Activated naive CD8-positive, alpha-beta T cell (primary cell): ENCODE results near the gene CCNJL.

Experiments
- H3K27ac Mint-ChIP-seq: one replicate; pipeline ENCODE4 v1.8.0; 2021; ENCODE audit warnings: mixed read lengths
- H3K27me3 Mint-ChIP-seq: one replicate; pipeline ENCODE4 v1.8.0; 2021; ENCODE audit warnings: mixed read lengths
- H3K36me3 Mint-ChIP-seq: one replicate; pipeline ENCODE4 v1.8.0; 2021; ENCODE audit warnings: mixed read lengths
- H3K4me1 Mint-ChIP-seq: one replicate; pipeline ENCODE4 v1.8.0; 2021; ENCODE audit warnings: low read depth, mixed read lengths
- H3K4me3 Mint-ChIP-seq: one replicate; pipeline ENCODE4 v1.8.0; 2021; ENCODE audit warnings: mild to moderate bottlenecking, mixed read lengths
- H3K9me3 Mint-ChIP-seq: one replicate; pipeline ENCODE4 v1.8.0; 2021; ENCODE audit warnings: low read depth, mixed read lengths

The CCNJL gene

DNA sequence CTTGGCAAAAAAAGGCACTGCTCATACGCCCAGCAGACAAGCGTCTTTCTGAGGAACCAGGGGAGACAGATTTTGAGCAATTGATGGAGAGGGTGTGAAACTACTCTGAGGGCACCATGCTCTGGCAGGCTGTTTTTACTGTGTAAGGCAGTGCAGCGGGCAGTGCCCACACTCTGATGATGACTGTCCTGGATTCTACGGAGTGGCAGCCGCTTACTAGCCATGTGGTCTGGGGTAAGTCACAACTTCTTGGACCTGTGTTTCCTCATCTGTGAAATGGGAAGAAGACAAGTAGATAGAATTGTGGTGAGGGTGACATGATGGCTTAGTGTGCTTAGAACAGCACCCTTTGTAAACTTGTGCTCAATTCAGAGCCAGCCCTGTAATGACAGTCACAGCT is 44.2 kb downstream of the CCNJL start:
- Mint-ChIP-seq H3K36me3 (no peaks in the 10 kb centered on the region), H3K27me3 (no peaks in the 10 kb centered on the region), H3K9me3 (no peaks in the 10 kb centered on the region), H3K4me1 (peaks cover 6% of the 10 kb centered on the region), H3K4me3 (no peak overlapping the region), H3K27ac (no peak overlapping the region)

DNA sequence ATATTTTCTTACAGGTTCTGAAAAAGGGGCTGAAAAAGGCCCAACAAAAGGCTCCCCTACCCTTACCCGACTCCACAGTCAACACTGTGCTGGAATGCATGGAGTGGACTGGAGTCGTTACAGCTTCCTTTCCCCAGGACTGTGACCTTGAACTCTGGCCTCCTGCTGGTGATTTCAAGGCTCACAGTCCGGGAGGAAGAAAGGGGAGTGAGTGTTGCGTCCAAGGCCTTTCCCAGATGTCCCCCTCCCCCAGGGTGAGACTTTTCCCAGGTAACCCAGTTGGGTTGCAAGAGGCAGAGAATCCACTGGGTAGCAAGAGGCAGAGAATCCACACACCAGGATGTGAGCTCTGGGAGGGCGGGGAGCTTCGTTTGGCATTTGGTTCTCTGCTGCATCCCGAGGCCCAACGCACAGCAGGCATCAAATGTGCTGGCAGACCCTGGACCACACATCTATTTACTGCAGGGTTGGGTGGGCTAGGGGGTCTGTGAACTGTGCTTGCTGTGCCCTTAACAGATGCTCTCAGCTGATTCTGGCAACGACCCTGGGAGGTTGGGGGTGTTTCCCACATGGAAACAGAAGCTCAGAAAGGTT is 45.5 kb downstream of the CCNJL start:
- Mint-ChIP-seq H3K4me3 (no peak overlapping the region), H3K4me1 (peaks cover 6% of the 10 kb centered on the region), H3K27me3 (no peaks in the 10 kb centered on the region), H3K27ac (no peak overlapping the region), H3K36me3 (no peaks in the 10 kb centered on the region), H3K9me3 (no peaks in the 10 kb centered on the region)

DNA sequence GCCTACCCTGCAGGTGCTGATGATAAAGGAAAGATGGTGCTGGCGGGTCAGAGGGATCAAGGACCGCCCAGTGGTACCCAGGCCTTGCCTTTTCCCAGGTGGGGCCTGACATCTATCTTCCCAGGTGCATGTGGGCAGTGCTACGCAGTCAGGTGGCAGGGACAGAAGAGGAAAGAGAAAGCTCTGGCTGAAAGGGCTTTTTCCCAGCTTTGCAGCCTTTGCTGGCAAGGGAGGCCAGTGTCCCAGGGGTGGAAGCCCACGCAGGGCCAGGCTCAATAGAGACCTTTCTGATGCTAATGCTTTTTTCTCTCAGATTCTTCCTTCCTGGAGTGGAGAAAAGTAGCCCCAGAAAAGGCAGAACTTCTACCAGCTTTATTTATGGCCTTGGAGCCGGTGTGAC is 46.3 kb downstream of the CCNJL start:
- H3K27ac Mint-ChIP-seq: no peak overlapping the region
- H3K36me3 Mint-ChIP-seq: no peaks in the 10 kb centered on the region
- no peaks in the 10 kb centered on the region for H3K9me3 Mint-ChIP-seq
- H3K4me3 Mint-ChIP-seq: no peak overlapping the region
- no peaks in the 10 kb centered on the region for H3K27me3 Mint-ChIP-seq
- H3K4me1 Mint-ChIP-seq: peaks cover 3% of the 10 kb centered on the region

DNA sequence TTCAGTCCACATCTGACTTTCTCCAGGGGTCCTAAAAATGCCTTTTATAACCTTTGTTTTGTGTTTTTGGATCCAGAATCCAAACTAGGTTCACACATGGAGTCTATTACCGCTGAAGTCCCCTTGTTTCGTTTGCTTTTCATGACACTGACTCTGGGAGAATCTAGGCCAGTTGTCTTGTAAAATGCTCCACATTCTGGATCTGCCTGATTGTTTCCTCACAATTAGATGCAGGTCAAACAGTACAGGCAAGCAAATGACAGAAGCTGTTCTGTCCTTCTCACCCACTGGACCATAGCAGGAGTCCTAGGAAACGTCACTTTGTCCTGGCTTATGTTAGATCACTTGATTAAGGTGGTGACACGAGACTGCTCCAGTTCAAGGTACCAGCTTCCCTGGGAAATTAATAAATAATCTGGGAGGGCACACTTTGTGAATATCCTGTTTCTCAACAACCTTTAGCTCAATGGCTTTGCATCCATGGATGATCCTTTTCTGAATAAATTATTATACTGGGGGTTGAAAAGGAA is 49.0 kb downstream of the CCNJL start:
- Mint-ChIP-seq H3K9me3 (no peaks in the 10 kb centered on the region), H3K4me3 (no peak overlapping the region), H3K4me1 (no peaks in the 10 kb centered on the region), H3K27ac (no peak overlapping the region), H3K27me3 (no peaks in the 10 kb centered on the region), H3K36me3 (no peaks in the 10 kb centered on the region)

DNA sequence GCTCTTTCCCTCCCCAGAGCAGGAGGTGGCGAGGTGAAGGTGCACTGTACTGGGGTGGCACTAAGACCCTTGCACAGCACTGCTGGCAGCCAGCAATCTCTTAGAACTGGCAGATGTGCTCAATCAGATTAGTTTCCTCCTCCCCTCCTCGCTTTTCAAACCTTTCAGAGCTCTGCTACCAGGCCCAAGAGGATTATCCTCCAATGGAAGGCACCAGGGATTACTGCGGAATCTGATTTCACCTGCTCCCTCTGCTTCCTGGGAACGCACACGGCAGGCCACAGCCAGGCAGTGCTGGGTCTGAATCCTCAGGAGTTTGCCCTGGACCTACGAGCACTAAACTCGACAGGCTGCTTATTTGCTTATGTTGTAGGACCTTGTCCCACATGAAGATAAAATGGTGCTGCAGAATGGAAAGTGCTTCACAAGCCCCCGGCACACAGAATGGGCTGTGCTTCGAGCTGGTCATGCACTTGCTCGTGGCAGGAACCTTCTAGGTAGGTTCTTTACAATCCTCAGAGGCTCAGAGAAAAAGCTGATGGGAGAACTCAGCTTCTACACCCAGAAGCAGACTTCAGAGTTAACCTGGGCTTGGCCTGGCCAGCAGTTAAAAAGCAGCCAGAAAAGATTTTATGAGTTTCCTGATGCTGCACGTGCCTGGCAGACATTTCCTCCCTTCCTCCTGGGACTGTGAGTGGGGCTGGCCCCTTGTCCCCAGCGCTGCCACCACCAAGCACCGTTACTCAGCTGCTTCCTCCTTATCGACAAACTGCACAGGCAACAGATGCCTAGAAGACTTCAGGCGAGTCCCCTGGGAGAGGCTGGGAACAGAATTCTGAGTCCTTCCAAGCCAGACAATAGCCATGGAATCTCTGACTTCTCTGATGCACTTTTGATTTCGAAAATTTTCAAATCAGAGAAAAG is 50.0 kb downstream of the CCNJL start:
- no peaks in the 10 kb centered on the region for H3K36me3 Mint-ChIP-seq
- H3K9me3 Mint-ChIP-seq: no peaks in the 10 kb centered on the region
- no peaks in the 10 kb centered on the region for H3K4me1 Mint-ChIP-seq
- no peak overlapping the region for H3K27ac Mint-ChIP-seq
- no peaks in the 10 kb centered on the region for H3K27me3 Mint-ChIP-seq
- no peak overlapping the region for H3K4me3 Mint-ChIP-seq

DNA sequence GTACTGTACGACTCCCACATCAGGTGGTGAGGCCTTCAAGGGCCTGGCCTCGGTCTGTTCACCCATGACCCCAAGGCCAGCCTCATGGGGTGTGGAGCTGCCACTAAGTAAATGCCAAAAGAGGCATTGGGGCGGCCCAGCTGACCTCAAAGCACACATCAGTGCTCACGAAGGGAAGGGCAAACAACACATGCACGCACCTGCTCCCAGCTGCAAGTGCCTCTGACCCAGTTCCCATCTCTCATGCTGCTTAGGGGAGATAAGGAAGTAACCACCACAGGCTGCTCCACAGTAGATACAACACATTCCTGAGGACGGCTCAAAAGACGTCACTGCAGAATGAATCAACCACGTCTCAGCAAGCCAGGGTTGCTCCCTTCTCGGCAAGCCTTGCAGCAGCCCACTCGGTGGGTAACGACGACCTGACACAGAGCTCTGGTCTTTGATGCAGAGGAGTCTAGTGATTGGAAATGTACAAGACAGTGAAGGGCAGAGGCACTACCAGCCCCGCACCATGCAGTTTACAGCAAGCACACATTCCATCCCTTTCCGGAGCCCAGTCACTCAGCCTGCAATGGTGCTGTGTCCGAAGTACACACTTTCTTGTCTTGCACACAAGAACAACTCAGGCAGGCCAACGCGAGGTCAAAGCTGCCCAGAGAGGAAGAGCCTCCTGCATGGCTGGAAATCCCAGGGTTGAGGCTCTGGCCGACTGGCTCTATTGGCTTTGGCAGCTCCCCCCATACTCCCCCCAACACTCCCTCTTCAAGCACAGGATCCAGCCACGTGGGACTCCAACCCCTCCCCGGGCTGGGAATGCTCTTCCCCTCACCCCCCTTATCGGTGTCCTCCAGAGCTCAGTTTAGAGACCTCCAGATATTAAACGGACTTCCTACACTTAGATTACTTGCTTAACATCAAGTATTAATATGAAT is 51.2 kb downstream of the CCNJL start:
- H3K9me3 Mint-ChIP-seq: no peaks in the 10 kb centered on the region
- H3K4me1 Mint-ChIP-seq: no peaks in the 10 kb centered on the region
- H3K36me3 Mint-ChIP-seq: no peaks in the 10 kb centered on the region
- no peaks in the 10 kb centered on the region for H3K27me3 Mint-ChIP-seq
- H3K27ac Mint-ChIP-seq: no peak overlapping the region
- H3K4me3 Mint-ChIP-seq: no peak overlapping the region

DNA sequence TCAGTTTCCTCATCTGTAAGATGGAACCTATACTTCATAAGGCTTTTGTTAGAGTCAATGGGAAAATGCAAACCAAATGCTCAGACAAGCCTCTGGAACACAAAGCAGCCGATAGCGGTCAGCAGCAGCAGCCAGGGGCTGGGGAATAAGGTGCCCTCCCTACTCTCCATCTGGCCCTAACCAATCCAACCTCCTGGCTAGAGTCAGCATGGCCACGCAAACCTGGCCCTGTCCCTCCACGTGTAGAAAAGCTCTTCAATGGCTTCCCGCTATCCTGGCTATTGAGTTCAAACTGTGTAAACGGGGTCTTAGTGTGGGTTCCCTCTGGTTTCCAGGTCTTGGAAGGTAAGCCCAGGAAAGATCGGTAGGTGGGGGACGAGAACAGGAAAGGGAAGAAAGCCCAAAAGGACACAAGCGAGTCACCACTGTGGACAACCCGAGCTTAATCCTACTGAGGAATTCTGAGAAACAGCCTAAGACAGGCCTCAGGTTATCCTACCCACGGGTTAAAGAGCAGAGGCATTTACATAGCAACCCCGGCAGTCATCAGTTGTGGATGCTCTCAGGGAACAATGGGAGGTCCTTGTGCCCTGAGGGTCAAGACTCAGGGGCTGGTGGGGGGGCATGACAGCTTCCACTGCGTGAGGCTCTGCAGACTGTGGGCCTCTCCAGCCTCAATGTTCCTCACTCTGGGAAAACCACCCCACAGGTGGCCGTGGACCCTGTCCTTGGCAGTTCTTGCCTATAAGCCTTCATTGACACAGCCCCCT is 52.2 kb downstream of the CCNJL start:
- H3K27me3 Mint-ChIP-seq: no peaks in the 10 kb centered on the region
- no peak overlapping the region for H3K4me3 Mint-ChIP-seq
- H3K4me1 Mint-ChIP-seq: no peaks in the 10 kb centered on the region
- H3K9me3 Mint-ChIP-seq: no peaks in the 10 kb centered on the region
- H3K36me3 Mint-ChIP-seq: no peaks in the 10 kb centered on the region
- no peak overlapping the region for H3K27ac Mint-ChIP-seq

DNA sequence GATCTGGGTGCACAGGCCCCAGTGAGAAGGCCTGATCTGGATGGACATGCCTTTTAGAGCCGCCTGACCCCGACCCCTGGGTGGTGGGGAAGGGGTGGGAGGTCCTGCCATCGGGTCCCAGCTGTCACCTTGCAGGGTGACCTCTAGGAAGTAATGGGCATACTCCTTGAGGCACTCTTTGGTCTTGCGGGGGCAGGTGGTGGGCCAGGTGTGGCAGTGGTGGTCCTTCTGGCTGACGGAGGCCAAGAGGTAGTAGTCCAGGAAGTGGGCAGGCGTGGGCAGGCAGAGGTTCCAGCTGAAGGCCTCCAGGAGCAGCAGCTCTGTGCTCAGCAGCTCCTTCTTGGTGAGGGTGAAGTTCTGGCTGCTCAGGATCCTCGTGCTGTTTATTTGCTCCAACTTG is 53.0 kb downstream of the CCNJL start:
- Mint-ChIP-seq H3K4me3 (no peak overlapping the region), H3K36me3 (no peaks in the 10 kb centered on the region), H3K27me3 (no peaks in the 10 kb centered on the region), H3K9me3 (no peaks in the 10 kb centered on the region), H3K27ac (no peak overlapping the region), H3K4me1 (no peaks in the 10 kb centered on the region)

DNA sequence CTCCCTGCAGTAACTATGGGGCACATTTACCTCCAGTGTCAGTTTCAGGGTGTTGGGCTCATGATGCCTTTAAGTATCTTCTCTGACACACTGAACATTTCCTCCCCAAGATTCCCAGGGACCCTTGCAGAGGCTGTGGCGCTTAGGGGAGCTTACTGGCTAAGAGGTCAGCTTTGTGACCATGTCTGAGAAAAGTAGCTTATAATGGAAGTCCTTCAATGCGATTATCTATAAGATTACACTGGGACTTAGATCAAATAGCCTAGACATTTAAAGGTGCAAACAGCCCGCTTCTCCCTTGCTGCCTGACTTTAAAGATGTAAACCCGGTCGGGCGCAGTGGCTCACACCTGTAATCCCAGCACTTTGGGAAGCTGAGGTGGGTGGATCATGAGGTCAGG is 57.7 kb downstream of the CCNJL start:
- H3K4me1 Mint-ChIP-seq: no peaks in the 10 kb centered on the region
- H3K4me3 Mint-ChIP-seq: no peak overlapping the region
- no peaks in the 10 kb centered on the region for H3K9me3 Mint-ChIP-seq
- no peak overlapping the region for H3K27ac Mint-ChIP-seq
- no peaks in the 10 kb centered on the region for H3K36me3 Mint-ChIP-seq
- H3K27me3 Mint-ChIP-seq: no peaks in the 10 kb centered on the region

DNA sequence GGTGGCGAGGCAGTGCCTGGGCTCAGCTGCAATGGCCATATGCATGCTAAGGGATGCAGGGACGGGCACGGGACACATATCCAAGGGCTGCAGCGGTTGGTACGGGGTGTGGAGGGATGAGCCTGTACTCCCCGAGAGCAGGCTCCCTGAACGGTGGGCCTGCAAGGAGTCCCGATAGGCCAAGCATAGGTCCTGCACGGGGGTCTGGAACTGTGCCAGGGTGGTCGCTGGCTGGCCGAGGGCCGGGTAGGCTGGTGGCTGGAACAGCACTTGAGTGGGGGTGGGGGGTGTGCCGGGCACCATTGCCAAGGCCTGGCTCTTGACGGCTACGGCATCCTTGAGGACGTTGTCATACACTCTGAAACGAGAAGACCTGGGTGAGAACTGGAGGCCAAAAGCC is 58.9 kb downstream of the CCNJL start:
- no peaks in the 10 kb centered on the region for H3K36me3 Mint-ChIP-seq
- no peaks in the 10 kb centered on the region for H3K9me3 Mint-ChIP-seq
- H3K4me3 Mint-ChIP-seq: no peak overlapping the region
- H3K27me3 Mint-ChIP-seq: no peaks in the 10 kb centered on the region
- H3K4me1 Mint-ChIP-seq: no peaks in the 10 kb centered on the region
- H3K27ac Mint-ChIP-seq: no peak overlapping the region

DNA sequence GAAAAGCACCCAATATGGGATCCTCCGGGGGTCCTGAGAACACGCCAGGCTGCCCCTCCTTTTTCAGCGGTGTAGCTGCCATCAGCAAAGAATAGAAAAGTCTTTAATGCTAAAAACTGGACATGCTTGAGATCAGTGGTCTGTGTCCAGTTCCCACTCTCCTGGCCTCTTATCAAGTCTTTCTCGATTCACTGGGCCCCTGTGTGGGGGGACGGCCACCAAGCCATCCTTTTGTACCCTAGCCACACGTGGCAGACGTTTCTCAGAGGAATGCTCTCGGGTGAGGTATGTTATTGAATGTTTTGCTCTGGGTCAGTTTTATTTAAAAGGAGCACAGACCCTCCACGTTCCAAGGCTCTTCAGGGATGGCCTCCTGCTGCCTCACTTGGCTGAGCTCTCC is 59.4 kb downstream of the CCNJL start:
- H3K27ac Mint-ChIP-seq: no peak overlapping the region
- H3K4me1 Mint-ChIP-seq: no peaks in the 10 kb centered on the region
- H3K4me3 Mint-ChIP-seq: no peak overlapping the region
- H3K27me3 Mint-ChIP-seq: no peaks in the 10 kb centered on the region
- H3K36me3 Mint-ChIP-seq: no peaks in the 10 kb centered on the region
- H3K9me3 Mint-ChIP-seq: no peaks in the 10 kb centered on the region

DNA sequence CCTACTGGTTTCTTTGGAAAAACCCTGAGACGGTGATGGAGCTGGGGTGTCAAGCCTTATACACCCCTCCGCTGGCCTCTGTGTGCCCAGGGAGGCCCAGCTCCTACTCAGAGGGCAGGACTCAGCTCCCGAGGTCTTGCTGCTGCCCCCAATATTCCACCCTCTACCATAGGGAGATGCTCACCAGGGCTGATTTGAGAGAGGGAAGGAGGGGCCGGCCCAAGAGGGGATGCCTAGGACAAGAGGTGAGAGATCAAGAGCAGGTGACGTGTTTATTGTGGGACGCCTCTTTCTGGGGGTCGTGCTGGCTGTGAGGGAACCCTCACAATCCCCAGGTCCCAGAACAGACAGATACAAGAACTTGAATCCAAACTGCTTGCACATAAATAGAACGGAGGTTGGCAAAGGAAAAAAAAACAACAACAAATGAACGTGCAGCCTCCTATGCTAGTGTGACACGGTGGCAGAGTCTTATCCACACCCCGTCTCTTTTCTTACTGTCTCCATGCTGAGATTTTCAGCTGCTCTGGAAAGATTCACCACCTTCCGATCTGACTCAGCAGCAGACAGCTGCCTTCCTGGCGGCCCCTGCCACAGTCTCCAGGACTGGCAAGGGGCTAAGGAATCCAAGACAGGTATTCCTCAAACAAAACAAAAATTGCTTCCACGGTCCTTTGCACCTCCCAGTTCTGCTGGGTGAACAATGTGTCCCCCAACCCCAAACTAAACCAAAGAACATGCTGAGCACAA is 60.8 kb downstream of the CCNJL start:
- no peak overlapping the region for H3K4me3 Mint-ChIP-seq
- no peaks in the 10 kb centered on the region for H3K4me1 Mint-ChIP-seq
- H3K27ac Mint-ChIP-seq: no peak overlapping the region

DNA sequence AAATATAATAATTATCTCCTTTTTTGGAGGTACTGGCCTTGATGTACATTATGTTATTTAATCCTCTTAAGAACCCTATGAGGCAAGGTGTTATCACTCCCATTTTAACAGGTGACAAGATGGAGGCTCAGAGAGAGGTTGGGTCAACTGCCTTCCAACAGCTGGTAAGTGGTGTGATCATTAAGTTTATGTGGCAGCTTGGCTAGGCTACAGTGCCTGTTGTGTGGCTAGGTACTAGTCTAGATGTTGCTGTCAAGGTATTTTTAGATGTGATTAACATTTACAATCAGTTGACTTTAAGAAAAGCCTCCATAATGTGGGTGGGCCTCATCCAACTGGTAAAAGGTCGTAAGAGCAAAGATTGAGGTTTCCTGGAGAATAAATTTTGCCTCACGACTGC is 61.5 kb downstream of the CCNJL start:
- H3K9me3 Mint-ChIP-seq: no peaks in the 10 kb centered on the region
- H3K4me3 Mint-ChIP-seq: no peak overlapping the region
- no peaks in the 10 kb centered on the region for H3K27me3 Mint-ChIP-seq
- H3K27ac Mint-ChIP-seq: no peak overlapping the region
- no peaks in the 10 kb centered on the region for H3K4me1 Mint-ChIP-seq
- no peaks in the 10 kb centered on the region for H3K36me3 Mint-ChIP-seq

More for the DNA sequence above, 60.8 kb downstream of the CCNJL start:
- H3K27me3 Mint-ChIP-seq: no peaks in the 10 kb centered on the region
- H3K36me3 Mint-ChIP-seq: no peaks in the 10 kb centered on the region
- H3K9me3 Mint-ChIP-seq: no peaks in the 10 kb centered on the region

DNA sequence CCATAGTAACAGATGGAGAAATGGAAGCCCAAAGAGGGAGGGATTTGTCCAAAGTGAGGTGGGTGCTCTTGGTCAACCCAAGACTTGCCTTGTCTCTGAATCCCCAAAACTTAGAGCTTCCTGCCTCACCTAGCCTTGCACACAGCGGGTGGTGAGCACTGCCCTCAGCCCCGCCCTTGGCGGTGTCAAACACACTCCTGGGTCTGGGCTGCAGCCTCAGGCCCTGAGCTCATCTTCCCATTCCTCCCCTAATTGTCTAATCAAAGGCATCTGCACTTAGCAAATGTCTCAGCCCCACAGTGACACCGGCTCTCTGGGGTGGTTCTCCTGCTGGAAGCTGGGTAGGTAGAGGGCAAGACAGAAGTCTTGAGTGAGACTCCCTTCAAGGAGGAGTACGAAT is 62.1 kb downstream of the CCNJL start:
- no peak overlapping the region for H3K4me3 Mint-ChIP-seq
- no peaks in the 10 kb centered on the region for H3K27me3 Mint-ChIP-seq
- H3K9me3 Mint-ChIP-seq: no peaks in the 10 kb centered on the region
- no peaks in the 10 kb centered on the region for H3K36me3 Mint-ChIP-seq
- H3K27ac Mint-ChIP-seq: no peak overlapping the region
- H3K4me1 Mint-ChIP-seq: no peaks in the 10 kb centered on the region
